Measurements from ENCODE around the gene KANSL2. TPM values are rescaled to one million over a fixed set of nuclear protein-coding genes. Genes with fewer than 3 reads are reported as not detected.
"Not testable (repeated sequence)": the region's sequence is repeated elsewhere in the genome, so short reads cannot be mapped to it uniquely, and the experiment has no call there.

The KANSL2 gene
- total and polyA plus RNA-seq, 2 donors (not counting 1 experiment from before 2014, with no cell fraction given) = 47.3 to 64.6 TPM

DNA sequence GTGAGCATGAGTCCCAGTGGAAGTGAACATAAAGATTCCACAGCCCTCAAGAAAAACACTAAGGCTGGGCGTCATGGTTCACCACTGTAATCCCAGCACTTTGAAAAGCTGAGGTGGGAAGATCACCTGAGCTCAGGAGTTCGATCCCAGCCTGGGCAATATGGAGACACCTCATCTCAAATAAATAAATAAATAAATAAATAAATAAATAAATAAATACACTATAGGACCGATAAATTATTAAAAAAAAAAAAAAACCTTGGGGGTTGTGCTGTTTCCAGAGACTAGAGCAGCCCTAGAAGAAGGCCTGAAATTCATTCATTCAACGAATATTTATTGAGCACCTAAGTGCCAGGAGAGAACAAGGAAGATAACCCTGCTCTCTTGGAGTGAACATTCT lies 1.5 kb upstream of the KANSL2 start:
- ATAC-seq (ENCODE audit: low read depth) (no peak), DNase-seq (no peak)
- Mint-ChIP-seq H3K27me3 (no peaks in the 10 kb centered on the region), H3K4me1 (peaks cover 32% of the 10 kb centered on the region), H3K27ac (no peak overlapping the region), H3K9me3 (ENCODE audit: insufficient read depth) (no peaks in the 10 kb centered on the region), H3K4me3 (peak overlapping the region; percentile 55)
- H3K79me2 ChIP-seq (ENCODE audit: control insufficient read depth, insufficient read depth, low read length) = peaks cover 37% of the 10 kb centered on the region
- H3K36me3 ChIP-seq (replicated peaks in 1 of 2; ENCODE audit: control extremely low read depth in 1 of 2, control insufficient read depth in 1 of 2, extremely low read depth in 1 of 2, insufficient read depth in 2 of 2, low read length in 1 of 2) = peaks cover 7 to 11% of the 10 kb centered on the region in 2 experiments
- no peaks in the 10 kb centered on the region for H3K9me3 ChIP-seq (ENCODE audit: control extremely low read depth in 1 of 3, control insufficient read depth in 2 of 3, insufficient read depth in 1 of 3, low read length in 2 of 3)
- H3K9ac ChIP-seq (ENCODE audit: low read length) = no peak overlapping the region
- no CpG with 5 or more reads among the region's 4 CpGs for WGBS (ENCODE audit: insufficient coverage)
- peaks cover 28 to 32% of the 10 kb centered on the region in 2 donors for H3K4me1 ChIP-seq (ENCODE audit: control insufficient read depth in 2 of 2, insufficient read depth in 2 of 2, low read length in 2 of 2)
- intact Hi-C loops (cut with micrococcal nuclease) = no loop called here
- ChIA-PET POLR2A (interaction anchor here (0.6 kb wide), 1 partner anchor 38 kb away, joined by 3 read pairs; no protein-coding TSS in a partner anchor), CTCF (interaction anchor here (0.7 to 1.7 kb wide), 2 partner anchors 10 to 885 kb away, joined by 4 to 5 read pairs; partner anchors contain the start of gene MCRS1)
- H3K4me3 ChIP-seq (ENCODE audit: control extremely low read depth in 1 of 5, extremely low read depth in 1 of 5, insufficient read depth in 1 of 5, low read depth in 2 of 5, low read length in 4 of 5) = no peak overlapping the region
- H3K4me2 ChIP-seq (replicated peaks; ENCODE audit: low read depth, low read length, poor library complexity, severe bottlenecking) = no peak overlapping the region
- H3K27ac ChIP-seq (ENCODE audit: low read length in 2 of 2) = no peak overlapping the region
- TF ChIP-seq EZH2 (IDR thresholded peaks at IDR 0.05; ENCODE audit: borderline replicate concordance, insufficient read depth, low read depth, low read length, poor library complexity, severe bottlenecking) = no peak
- TF ChIP-seq, protein P1, sequence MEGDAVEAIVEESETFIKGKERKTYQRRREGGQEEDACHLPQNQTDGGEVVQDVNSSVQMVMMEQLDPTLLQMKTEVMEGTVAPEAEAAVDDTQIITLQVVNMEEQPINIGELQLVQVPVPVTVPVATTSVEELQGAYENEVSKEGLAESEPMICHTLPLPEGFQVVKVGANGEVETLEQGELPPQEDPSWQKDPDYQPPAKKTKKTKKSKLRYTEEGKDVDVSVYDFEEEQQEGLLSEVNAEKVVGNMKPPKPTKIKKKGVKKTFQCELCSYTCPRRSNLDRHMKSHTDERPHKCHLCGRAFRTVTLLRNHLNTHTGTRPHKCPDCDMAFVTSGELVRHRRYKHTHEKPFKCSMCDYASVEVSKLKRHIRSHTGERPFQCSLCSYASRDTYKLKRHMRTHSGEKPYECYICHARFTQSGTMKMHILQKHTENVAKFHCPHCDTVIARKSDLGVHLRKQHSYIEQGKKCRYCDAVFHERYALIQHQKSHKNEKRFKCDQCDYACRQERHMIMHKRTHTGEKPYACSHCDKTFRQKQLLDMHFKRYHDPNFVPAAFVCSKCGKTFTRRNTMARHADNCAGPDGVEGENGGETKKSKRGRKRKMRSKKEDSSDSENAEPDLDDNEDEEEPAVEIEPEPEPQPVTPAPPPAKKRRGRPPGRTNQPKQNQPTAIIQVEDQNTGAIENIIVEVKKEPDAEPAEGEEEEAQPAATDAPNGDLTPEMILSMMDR (IDR thresholded peaks at IDR 0.05) = no peak
- no peaks in the 10 kb centered on the region for H3K27me3 ChIP-seq (replicated peaks in 1 of 4; ENCODE audit: control extremely low read depth in 1 of 4, control insufficient read depth in 3 of 4, insufficient read depth in 4 of 4, low read length in 3 of 4)
- H4K20me1 ChIP-seq (ENCODE audit: control insufficient read depth, insufficient read depth, low read length, poor library complexity, severe bottlenecking) = peaks cover 18% of the 10 kb centered on the region
- H2AFZ ChIP-seq (ENCODE audit: insufficient read depth, low read depth, low read length, poor library complexity, severe bottlenecking) = no peak overlapping the region

DNA sequence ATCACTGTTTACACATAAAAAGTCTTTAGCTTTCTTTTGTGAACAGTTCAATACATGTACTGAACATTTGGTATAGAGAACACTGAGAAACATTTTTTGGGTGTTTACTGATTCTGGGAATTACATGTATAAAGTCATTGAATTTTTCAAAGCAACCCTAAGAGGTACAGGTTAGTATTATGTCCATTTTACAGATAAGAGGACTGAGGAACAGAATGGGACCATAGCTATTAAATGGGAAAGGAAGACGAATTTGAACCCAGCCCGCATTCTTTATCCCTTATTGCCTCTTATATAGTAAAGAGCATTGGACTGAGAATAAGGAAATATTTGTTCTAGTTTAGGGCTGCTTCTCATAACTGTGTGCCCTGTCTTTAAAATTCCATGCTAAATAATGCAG lies 889 bp upstream of the KANSL2 start:
- DNase-seq (no peak), ATAC-seq (ENCODE audit: low read depth) (no peak)
- Histone ChIP-seq H2AFZ (ENCODE audit: insufficient read depth, low read depth, low read length, poor library complexity, severe bottlenecking) (peak overlapping the region; percentile 86), H3K9me3 (ENCODE audit: control extremely low read depth in 1 of 3, control insufficient read depth in 2 of 3, insufficient read depth in 1 of 3, low read length in 2 of 3) (no peaks in the 10 kb centered on the region), H3K36me3 (replicated peaks in 1 of 2; ENCODE audit: control extremely low read depth in 1 of 2, control insufficient read depth in 1 of 2, extremely low read depth in 1 of 2, insufficient read depth in 2 of 2, low read length in 1 of 2) (peaks cover 8 to 18% of the 10 kb centered on the region in 2 experiments), H3K4me3 (ENCODE audit: control extremely low read depth in 1 of 5, extremely low read depth in 1 of 5, insufficient read depth in 1 of 5, low read depth in 2 of 5, low read length in 4 of 5) (peak overlapping the region; percentile 92 to 97 (median 96)), H3K27me3 (replicated peaks in 1 of 4; ENCODE audit: control extremely low read depth in 1 of 4, control insufficient read depth in 3 of 4, insufficient read depth in 4 of 4, low read length in 3 of 4) (no peaks in the 10 kb centered on the region), H3K4me1 (ENCODE audit: control insufficient read depth in 2 of 2, insufficient read depth in 2 of 2, low read length in 2 of 2) (peaks cover 28 to 38% of the 10 kb centered on the region in 2 donors), H3K4me2 (replicated peaks; ENCODE audit: low read depth, low read length, poor library complexity, severe bottlenecking) (peak overlapping the region; percentile 89), H3K9ac (ENCODE audit: low read length) (peak overlapping the region; percentile 97), H3K27ac (ENCODE audit: low read length in 2 of 2) (no peak overlapping the region), H3K79me2 (ENCODE audit: control insufficient read depth, insufficient read depth, low read length) (peaks cover 43% of the 10 kb centered on the region), H4K20me1 (ENCODE audit: control insufficient read depth, insufficient read depth, low read length, poor library complexity, severe bottlenecking) (peaks cover 22% of the 10 kb centered on the region)
- ChIA-PET POLR2A (interaction anchor here (1.2 kb wide), 1 partner anchor 34 kb away, joined by 8 read pairs; the partner anchor contains the start of gene CCNT1), CTCF (interaction anchor here (1.3 to 1.7 kb wide), 3 partner anchors 11 to 112 kb away, joined by 4 to 6 read pairs (median 5); partner anchors contain the start of gene CCNT1)
- H3K9me3 Mint-ChIP-seq (ENCODE audit: insufficient read depth) = no peaks in the 10 kb centered on the region
- WGBS (ENCODE audit: insufficient coverage) = no CpG with 5 or more reads among the region's 2 CpGs
- TF ChIP-seq, protein P1 (IDR thresholded peaks at IDR 0.05) = no peak
- TF ChIP-seq EZH2 (IDR thresholded peaks at IDR 0.05; ENCODE audit: borderline replicate concordance, insufficient read depth, low read depth, low read length, poor library complexity, severe bottlenecking) = no peak
- H3K4me1 Mint-ChIP-seq = peaks cover 37% of the 10 kb centered on the region
- no peak overlapping the region for H3K27ac Mint-ChIP-seq
- no peaks in the 10 kb centered on the region for H3K27me3 Mint-ChIP-seq
- peak overlapping the region; percentile 94 for H3K4me3 Mint-ChIP-seq
- intact Hi-C loops (cut with micrococcal nuclease) = loop anchor here (1.0 kb wide), 1 partner anchor 33 kb away; the partner anchor contains the start of gene CCNT1

DNA sequence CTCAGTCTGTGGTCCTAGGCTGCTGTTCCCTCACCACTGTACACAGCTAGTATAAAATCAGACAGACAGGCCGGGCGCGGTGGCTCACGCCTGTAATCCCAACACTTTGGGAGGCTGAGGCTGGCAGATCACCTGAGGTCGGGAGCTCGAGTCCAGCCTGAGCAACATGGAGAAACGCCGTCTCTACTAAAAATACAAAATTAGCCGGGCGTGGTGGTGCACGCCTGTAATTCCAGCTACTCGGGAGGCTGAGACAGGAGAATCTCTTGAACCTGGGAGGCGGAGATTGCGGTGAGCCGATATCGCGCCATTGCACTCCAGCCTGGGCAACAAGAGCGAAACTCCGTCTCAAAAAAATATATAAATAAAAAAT lies 481 bp upstream of the KANSL2 start:
- Mint-ChIP-seq H3K4me1 (peaks cover 40% of the 10 kb centered on the region), H3K4me3 (peak overlapping the region; percentile 94), H3K27ac (peak overlapping the region; percentile 98)
- H3K27me3 Mint-ChIP-seq; H3K27me3 ChIP-seq (replicated peaks in 1 of 4; ENCODE audit: control extremely low read depth in 1 of 4, control insufficient read depth in 3 of 4, insufficient read depth in 4 of 4, low read length in 3 of 4); ATAC-seq (ENCODE audit: low read depth); DNase-seq; H3K9me3 Mint-ChIP-seq (ENCODE audit: insufficient read depth); H3K9me3 ChIP-seq (ENCODE audit: control extremely low read depth in 1 of 3, control insufficient read depth in 2 of 3, insufficient read depth in 1 of 3, low read length in 2 of 3): not testable (repeated sequence)
- intact Hi-C loops (cut with micrococcal nuclease) = loop anchor here (1.0 kb wide), 1 partner anchor 34 kb away; the partner anchor contains the start of gene CCNT1
- Histone ChIP-seq H3K4me2 (replicated peaks; ENCODE audit: low read depth, low read length, poor library complexity, severe bottlenecking) (peak overlapping the region; percentile 89), H3K4me3 (ENCODE audit: control extremely low read depth in 1 of 5, extremely low read depth in 1 of 5, insufficient read depth in 1 of 5, low read depth in 2 of 5, low read length in 4 of 5) (peak overlapping the region; percentile 92 to 97 (median 96)), H3K4me1 (ENCODE audit: control insufficient read depth in 2 of 2, insufficient read depth in 2 of 2, low read length in 2 of 2) (peaks cover 28 to 41% of the 10 kb centered on the region in 2 donors), H3K36me3 (replicated peaks in 1 of 2; ENCODE audit: control extremely low read depth in 1 of 2, control insufficient read depth in 1 of 2, extremely low read depth in 1 of 2, insufficient read depth in 2 of 2, low read length in 1 of 2) (peaks cover 8 to 20% of the 10 kb centered on the region in 2 experiments), H3K79me2 (ENCODE audit: control insufficient read depth, insufficient read depth, low read length) (peaks cover 47% of the 10 kb centered on the region), H4K20me1 (ENCODE audit: control insufficient read depth, insufficient read depth, low read length, poor library complexity, severe bottlenecking) (peaks cover 26% of the 10 kb centered on the region), H3K27ac (ENCODE audit: low read length in 2 of 2) (peak overlapping the region in 1 of 2 donors; percentile 56), H2AFZ (ENCODE audit: insufficient read depth, low read depth, low read length, poor library complexity, severe bottlenecking) (peak overlapping the region; percentile 86), H3K9ac (ENCODE audit: low read length) (peak overlapping the region; percentile 97)
- POLR2A ChIA-PET = interaction anchor here (1.2 kb wide), 1 partner anchor 34 kb away, joined by 8 read pairs; the partner anchor contains the start of gene CCNT1
- CTCF ChIA-PET = interaction anchor here (1.3 to 1.7 kb wide), 3 partner anchors 11 to 112 kb away, joined by 4 to 6 read pairs (median 5); partner anchors contain the start of gene CCNT1
- 0% methylated on average over 12 of the region's 19 CpGs for WGBS (ENCODE audit: insufficient coverage)
